GM10266 (cell line): ENCODE results near the gene EPHB6.

ENCODE experiments used
- DNase-seq: peaks from one replicate; pipeline ENCODE4 v3.0.0; 2012; ENCODE audit errors: extremely low spot score
- CTCF ChIP-seq: IDR thresholded peaks from 2 replicates; pipeline ENCODE4 v1.5.1; 2012; ENCODE audit warnings: mild to moderate bottlenecking, low read depth; ENCODE audit not compliant: control insufficient read depth, insufficient read depth; ENCODE audit errors: missing control alignments

The EPHB6 gene

GRCh38 chr7:142865766-142866165 is 10.9 kb downstream of the EPHB6 start:
- no peak for DNase-seq
- TF ChIP-seq CTCF: no peak

- TF ChIP-seq CTCF: peak; percentile 64
- no peak for DNase-seq
Observed at GRCh38 chr7:142866361-142867096, 11.7 kb downstream of the EPHB6 start.

GRCh38 chr7:142867097-142867378 is 12.2 kb downstream of the EPHB6 start:
- no peak for DNase-seq
- no peak for TF ChIP-seq CTCF

- DNase-seq: no peak
- no peak for TF ChIP-seq CTCF
Observed at GRCh38 chr7:142867398-142868187, 12.7 kb downstream of the EPHB6 start.

DNA sequence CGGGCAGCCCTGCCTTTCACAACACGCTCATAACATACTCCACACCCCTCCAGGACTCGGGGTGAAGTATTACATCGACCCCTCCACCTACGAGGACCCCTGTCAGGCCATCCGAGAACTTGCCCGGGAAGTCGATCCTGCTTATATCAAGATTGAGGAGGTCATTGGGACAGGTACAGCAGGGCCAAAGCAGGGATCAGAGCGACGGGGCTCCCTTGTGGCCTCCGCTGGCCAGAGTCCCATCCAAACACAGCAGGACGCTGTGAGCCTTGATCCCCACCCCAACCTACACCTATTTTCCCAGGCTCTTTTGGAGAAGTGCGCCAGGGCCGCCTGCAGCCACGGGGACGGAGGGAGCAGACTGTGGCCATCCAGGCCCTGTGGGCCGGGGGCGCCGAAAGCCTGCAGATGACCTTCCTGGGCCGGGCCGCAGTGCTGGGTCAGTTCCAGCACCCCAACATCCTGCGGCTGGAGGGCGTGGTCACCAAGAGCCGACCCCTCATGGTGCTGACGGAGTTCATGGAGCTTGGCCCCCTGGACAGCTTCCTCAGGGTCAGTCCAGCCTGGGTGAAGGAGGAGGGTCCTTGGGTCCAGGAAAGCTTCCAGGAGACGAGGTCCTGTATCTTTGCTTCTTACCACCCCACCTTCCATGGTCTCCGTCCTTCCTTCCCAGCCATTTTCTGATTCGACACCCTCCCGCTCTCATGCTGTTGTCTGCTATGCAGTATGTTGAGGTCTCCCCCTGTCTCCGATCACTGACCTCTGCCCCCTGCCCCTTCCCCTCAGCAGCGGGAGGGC is 13.5 kb downstream of the EPHB6 start:
- TF ChIP-seq CTCF: no peak
- DNase-seq: no peak

GRCh38 chr7:142868986-142869415 is 14.1 kb downstream of the EPHB6 start:
- no peak for TF ChIP-seq CTCF
- DNase-seq: no peak
